GM21390 (cell line): ENCODE results near the gene MRPL39.

Experiments used
- ATAC-seq: cut with Tn5 transposase; IDR thresholded peaks from one replicate; pipeline ENCODE4 v1.9.1; 2021; ENCODE audit not compliant: unreplicated experiment

The MRPL39 gene

DNA sequence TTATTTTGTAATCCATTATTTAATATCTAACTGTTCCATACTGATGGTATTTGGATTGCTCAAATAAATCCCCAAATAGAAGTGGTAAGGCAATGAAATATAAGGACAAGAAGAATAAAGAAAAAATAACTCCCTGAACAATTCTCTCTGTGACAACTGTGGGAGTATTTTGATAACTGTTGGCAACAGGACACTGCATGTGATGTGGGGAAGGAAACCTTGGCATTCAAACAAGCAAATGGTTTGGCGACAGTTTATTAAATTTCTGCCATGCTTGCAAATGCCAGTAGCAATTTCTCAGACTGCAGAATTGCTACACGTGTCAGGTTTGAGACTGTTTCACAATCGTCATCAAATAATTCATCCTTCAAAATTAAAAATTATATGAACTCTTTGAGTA, 8.6 kb upstream of the MRPL39 start:
- ATAC-seq = no peak

DNA sequence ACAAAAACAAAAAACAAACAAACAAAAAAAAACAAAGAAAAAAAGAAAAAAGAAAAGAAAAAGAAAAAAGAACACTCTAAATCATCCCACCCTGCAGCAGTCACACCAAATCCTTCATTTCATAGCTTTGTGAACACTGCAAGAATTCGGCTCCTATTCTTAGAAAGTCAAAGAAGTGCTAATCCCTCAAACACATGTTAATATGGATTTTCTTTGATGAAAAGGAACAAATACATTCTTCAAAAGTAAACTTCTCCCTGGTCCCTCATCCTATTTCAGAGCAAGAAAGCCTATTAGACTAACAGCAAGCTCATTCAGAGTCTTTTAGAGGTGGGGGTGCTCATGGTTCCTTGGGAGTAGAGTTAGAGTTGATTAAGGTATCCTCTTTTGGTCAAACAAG, 7.2 kb upstream of the MRPL39 start:
- ATAC-seq = no peak

- peak; percentile 74 for ATAC-seq
Measured at GRCh38 chr21:25608044-25608737, 910 bp upstream of the MRPL39 start.

DNA sequence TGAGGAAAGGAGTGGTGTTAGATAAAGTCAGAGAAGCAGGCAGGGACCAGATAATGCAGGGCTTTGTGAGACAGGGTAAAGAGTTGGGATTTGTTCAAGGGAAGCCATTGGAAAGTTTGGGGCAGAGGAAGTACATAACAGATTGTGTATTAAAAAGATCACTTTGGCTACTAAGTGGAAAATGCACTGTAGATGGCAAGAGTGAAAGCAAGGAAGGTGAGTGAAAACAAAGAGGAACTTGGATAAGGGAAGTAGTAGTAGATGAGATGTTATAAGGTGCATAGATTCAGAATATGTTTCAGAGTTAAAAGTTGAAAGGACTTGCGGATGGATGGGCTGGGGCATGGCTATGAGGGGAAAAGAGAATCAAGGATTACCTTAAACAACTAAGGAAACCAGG, 17.4 kb downstream of the MRPL39 start:
- ATAC-seq = no peak

DNA sequence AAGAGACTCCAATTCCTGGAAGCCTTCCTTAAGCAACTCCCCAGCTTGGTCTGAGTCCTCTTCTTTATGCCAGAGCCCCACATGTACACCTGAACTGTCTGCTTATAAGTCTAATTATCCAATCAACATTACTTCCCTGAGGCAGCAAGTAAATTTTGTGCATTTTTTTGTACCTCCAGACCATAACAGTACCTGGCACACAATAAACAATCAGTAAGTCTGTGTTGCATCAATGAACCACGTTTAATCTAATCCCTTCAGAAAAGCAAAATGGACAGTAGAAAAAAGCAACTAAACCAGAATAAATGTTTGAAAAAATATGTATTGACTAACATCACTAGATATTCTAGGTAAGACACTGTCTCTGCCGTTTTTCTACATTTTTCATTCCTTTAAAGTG, 20.5 kb downstream of the MRPL39 start:
- no peak for ATAC-seq

DNA sequence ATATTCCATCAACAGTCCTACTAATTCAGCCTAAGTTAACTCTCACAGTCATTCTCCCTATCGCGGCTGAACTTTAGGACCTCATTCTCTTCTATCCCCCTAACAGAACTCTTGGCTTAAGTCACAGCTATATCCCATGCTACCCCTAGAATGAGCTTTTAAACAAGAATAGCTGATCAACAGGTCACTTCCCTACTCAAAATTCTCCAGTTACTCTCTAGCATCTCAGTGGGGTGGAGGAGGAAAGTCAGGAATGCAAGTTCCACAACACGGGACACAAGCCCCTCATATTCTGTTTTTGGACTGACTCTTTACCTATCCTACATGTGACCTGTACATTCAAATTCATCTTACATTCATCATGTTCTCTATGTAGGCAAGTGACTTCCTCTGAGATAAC, 21.0 kb downstream of the MRPL39 start:
- ATAC-seq = no peak

DNA sequence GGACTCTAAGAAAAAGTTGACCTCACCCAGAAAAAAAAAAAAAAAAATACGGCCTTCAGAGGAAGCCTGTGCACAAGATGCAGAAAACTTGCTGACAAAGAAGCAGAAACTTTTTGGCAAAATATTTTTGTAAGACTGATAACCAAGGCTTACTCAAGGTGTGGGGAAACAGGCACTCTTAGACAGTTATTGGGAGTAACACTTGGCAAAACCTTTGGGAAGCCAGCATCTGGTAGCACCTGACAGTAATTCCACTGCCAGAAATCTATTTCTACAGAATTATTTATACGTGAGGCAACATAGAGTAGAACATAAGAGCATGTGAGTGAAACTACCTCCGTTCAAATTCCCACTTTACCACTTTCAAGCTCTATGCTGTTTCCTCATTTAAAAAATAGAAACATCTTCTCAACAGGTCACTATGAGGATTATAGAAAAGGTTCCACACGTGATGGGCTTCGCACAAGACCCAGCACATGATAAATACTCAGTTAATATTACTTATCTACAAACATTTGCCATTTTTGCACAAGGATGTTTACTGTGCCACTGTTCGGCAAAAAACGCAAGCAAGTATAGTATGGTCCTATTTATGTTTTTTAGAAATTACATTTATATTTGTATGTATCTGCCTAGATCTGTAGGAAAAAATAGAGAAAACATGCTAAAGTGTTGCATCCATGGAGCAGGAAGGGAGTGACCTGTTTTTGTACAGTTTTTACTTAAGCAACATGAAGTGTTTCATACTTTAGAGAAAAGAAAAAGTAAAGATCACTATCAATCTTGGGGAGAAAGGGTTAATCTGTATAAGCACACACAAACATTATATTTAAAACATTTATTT, 22.2 kb downstream of the MRPL39 start:
- ATAC-seq = no peak

- ATAC-seq = no peak
Measured at GRCh38 chr21:25583370-25584130, 23.7 kb downstream of the MRPL39 start.

GRCh38 chr21:25582888-25583287, 24.4 kb downstream of the MRPL39 start:
- ATAC-seq = no peak

- ATAC-seq = no peak
Measured at GRCh38 chr21:25582164-25582790, 25.0 kb downstream of the MRPL39 start.

DNA sequence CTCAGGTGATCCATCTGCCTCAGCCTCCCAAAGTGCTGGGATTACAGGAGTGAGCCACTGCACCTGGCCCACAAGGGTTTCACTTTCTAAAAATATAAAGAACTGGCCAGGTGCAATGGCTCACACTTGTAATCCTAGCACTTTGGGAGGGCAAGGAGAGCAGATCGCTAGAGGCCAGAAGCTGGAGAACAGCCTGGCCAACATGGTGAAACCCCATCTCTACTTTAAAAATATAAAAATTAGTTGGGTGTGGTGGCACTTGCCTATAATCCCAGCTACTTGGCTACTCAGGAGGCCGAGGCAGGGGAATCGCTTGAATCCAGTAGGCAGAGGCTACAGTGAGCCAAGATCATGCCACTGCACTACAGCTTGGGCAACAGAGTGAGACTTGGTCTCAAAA, 25.7 kb downstream of the MRPL39 start:
- no peak for ATAC-seq

GRCh38 chr21:25580912-25581260, 26.4 kb downstream of the MRPL39 start:
- ATAC-seq = no peak

DNA sequence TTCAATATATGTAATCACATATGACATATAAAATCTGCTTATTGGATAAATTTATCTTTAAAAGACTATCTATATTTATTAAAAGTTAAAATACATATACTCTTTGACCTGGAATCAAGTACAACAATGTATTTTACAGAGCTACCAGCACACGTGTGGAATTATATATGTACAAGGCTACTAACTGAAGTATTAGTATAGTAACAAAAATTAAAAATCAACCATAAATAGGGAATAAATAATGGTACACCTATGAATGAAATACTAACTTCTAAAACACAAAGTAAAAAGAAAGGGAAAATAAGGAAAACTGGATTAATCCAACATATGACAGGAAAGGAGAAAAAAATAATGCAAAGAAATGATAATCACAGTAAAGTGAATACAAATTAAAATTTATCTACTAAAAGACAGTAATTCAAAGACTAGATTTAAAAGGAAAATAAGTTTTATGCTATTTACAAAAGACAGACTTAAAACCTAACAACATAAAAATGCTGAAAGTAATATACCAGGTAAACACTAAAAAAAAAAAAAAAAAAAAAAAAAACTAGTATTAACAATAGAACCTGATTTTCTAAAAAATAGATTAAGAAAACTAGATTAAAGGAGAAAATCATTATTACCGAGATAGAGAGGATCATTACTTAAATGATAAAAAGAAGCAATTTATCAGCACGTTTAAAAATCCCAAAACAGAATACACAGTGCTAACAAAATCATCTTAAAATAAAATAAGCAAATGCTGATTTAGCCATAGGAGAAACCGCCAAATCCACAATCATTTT, 27.9 kb downstream of the MRPL39 start:
- ATAC-seq = no peak

GRCh38 chr21:25578056-25578961, 29.0 kb downstream of the MRPL39 start:
- peak; percentile 22 for ATAC-seq

DNA sequence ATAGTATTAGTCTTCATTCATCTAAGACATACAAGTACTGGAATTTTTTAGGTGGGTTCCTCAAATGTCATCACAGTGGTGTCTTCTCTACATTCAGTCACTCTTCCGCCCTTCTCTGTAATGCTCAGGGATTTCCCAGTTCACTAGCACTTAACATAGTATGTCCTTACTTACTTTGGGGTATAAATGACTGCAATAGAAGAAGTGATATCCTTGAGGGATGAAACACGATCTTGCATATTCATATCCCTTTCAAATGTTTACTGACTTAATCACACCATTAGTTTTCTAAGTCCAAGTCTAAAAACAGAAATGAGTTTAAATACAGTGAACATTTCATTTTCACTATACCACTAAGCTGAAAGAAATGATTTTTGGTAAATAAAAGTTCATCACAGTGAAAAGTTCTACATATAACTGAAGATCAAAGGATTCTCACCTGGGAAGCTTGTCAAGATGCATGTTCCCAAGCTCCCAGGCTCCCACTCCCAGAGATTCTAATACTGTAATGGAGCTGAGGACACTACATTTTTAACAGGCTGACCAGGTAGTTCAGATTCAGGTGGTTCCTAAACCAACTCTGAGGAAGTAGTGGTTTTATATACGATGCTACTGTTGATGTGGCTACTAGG, 29.7 kb downstream of the MRPL39 start:
- ATAC-seq = no peak

DNA sequence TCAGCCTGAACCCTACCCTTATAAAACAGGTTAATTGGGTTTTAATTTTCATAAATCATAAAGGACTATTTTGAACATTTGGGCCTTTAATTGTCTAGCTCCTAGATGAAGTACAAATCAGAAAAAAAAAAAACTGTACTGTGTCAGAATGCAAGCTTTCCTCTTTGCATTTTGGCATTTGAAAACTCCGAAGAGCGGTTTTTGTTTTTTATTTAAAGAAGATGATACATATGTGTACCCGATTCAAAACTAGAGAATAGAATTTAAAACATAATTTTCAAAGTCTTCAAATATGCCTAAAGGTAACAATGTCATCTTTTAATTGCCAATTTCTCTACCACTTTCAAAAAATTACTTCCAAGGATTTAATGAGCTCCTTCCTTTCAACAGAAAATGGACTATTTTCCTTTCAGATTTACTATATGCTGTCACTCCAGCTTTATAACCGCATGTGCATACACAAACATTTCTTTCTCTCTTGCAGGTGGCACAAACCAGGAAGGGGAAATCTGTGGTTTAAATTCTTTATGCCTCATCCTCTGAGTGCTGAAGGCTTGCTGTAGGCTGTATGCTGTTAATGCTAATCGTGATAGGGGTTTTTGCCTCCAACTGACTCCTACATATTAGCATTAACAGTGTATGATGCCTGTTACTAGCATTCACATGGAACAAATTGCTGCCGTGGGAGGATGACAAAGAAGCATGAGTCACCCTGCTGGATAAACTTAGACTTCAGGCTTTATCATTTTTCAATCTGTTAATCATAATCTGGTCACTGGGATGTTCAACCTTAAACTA, 33.7 kb downstream of the MRPL39 start:
- ATAC-seq = peak; percentile 19

- peak; percentile 52 for ATAC-seq
Measured at GRCh38 chr21:25572861-25573310, 34.4 kb downstream of the MRPL39 start.

- no peak for ATAC-seq
Measured at GRCh38 chr21:25571726-25572121, 35.6 kb downstream of the MRPL39 start.
